CD8-positive, alpha-beta memory T cell (primary cell): Measurements from ENCODE around the gene CNGB1. TPM values are rescaled to one million over a fixed set of nuclear protein-coding genes. Genes with fewer than 3 reads are reported as not detected.
"Not testable (repeated sequence)": the region's sequence is repeated elsewhere in the genome, so short reads cannot be mapped to it uniquely, and the experiment has no call there.

Source experiments
- CTCF ChIA-PET: fragments of 350-600 bp; sonication (Branson Sonifier 250); formaldehyde crosslinking; loops from one replicate; lab custom pipeline; 2021; ENCODE audit warnings: antibody characterized with exemption; lab: Charles Lee
- POLR2A ChIA-PET: fragments of 350-600 bp; sonication (Branson Sonifier 250); formaldehyde crosslinking; loops from one replicate; lab custom pipeline; 2021; ENCODE audit warnings: antibody characterized with exemption; lab: Charles Lee
- DNase-seq, 5 donors: peaks; one replicate each; pipeline versions ENCODE4 v3.0.0 to v3.0.0-alpha.2; 2020 to 2022; ENCODE audit warnings: mixed read lengths in 1 of 5
- H3K27ac ChIP-seq: one replicate; pipeline ENCODE4 v1.7.0; 2013; ENCODE audit warnings: low read depth, mild to moderate bottlenecking, low read length, moderate library complexity
- H3K27me3 ChIP-seq: 2 replicates; pipeline ENCODE4 v1.7.0; 2013; ENCODE audit warnings: low read length, mild to moderate bottlenecking; ENCODE audit not compliant: insufficient read depth, poor library complexity, severe bottlenecking
- H3K36me3 ChIP-seq: 2 replicates; pipeline ENCODE4 v1.7.0; 2013; ENCODE audit warnings: mild to moderate bottlenecking, low read length, moderate library complexity; ENCODE audit not compliant: insufficient read depth
- H3K4me1 ChIP-seq: 2 replicates; pipeline ENCODE4 v1.7.0; 2013; ENCODE audit warnings: mild to moderate bottlenecking, low read length, moderate library complexity; ENCODE audit not compliant: insufficient read depth
- H3K4me3 ChIP-seq: 2 replicates; pipeline ENCODE4 v1.7.0; 2013; ENCODE audit warnings: mild to moderate bottlenecking, low read length
- H3K9me3 ChIP-seq: 2 replicates; pipeline ENCODE4 v1.7.0; 2013; ENCODE audit warnings: mild to moderate bottlenecking, low read length
- H3K27ac Mint-ChIP-seq, 8 donors: one replicate each; pipeline ENCODE4 v1.8.0; 2020 to 2021; ENCODE audit warnings: mixed read lengths in 8 of 8, mild to moderate bottlenecking in 6 of 8, inconsistent platforms in 3 of 8, moderate library complexity in 3 of 8
- H3K27me3 Mint-ChIP-seq, 2 donors: one replicate each; pipeline ENCODE4 v1.8.0; 2020 to 2021; ENCODE audit warnings: mixed read lengths in 2 of 2, mild to moderate bottlenecking in 1 of 2, moderate library complexity in 1 of 2
- H3K36me3 Mint-ChIP-seq, 3 donors: one replicate each; pipeline ENCODE4 v1.8.0; 2020 to 2021; ENCODE audit warnings: mixed read lengths in 3 of 3, inconsistent platforms in 1 of 3, mild to moderate bottlenecking in 1 of 3
- H3K4me1 Mint-ChIP-seq, 3 donors: one replicate each; pipeline ENCODE4 v1.8.0; 2020 to 2021; ENCODE audit warnings: mixed read lengths in 3 of 3, inconsistent platforms in 1 of 3, mild to moderate bottlenecking in 1 of 3
- H3K4me3 Mint-ChIP-seq, 7 donors: one replicate each; pipeline ENCODE4 v1.8.0; 2020 to 2021; ENCODE audit warnings: mixed read lengths in 7 of 7, mild to moderate bottlenecking in 6 of 7, moderate library complexity in 4 of 7, inconsistent platforms in 2 of 7
- H3K9me3 Mint-ChIP-seq, 5 donors: one replicate each; pipeline ENCODE4 v1.8.0; 2020 to 2022; ENCODE audit warnings: mixed read lengths in 5 of 5, mild to moderate bottlenecking in 3 of 5, moderate library complexity in 2 of 5, inconsistent platforms in 1 of 5
- polyA plus RNA-seq: library from polyadenylated mRNA; unstranded; fragments of 300-500 nt; fragmentation: Illumina TruSeq; gene quantifications from one replicate; pipeline ENCODE4 v1.2.3, GENCODE V29; 2021
- total RNA-seq, 2 experiments: library from RNA; stranded (reverse); gene quantifications; one replicate each; pipeline ENCODE4 v1.2.3, GENCODE V29; 2021

The CNGB1 gene
- total and polyA plus RNA-seq, 3 experiments from 2014 or later = not detected

- H3K36me3 ChIP-seq, H3K9me3 Mint-ChIP-seq, H3K4me3 ChIP-seq, H3K4me1 ChIP-seq, H3K4me3 Mint-ChIP-seq, H3K27me3 Mint-ChIP-seq, H3K27ac Mint-ChIP-seq, H3K27me3 ChIP-seq, H3K4me1 Mint-ChIP-seq, H3K27ac ChIP-seq, DNase-seq, POLR2A ChIA-PET, H3K36me3 Mint-ChIP-seq, H3K9me3 ChIP-seq: not testable (repeated sequence)
- CTCF ChIA-PET = interaction anchor here (1.2 kb wide), 1 partner anchor 51 kb away, joined by 4 read pairs; no protein-coding TSS in a partner anchor
These were observed 124.0 kb downstream of the CNGB1 start for GRCh38 chr16:57846931-57847330.

GRCh38 chr16:57846078-57846697 is 124.7 kb downstream of the CNGB1 start:
- no peak for DNase-seq
- Mint-ChIP-seq H3K4me3 (no peak overlapping the region), H3K27me3 (peaks cover 3 to 6% of the 10 kb centered on the region in 2 donors), H3K9me3 (no peaks in the 10 kb centered on the region), H3K36me3 (no peaks in the 10 kb centered on the region), H3K4me1 (no peaks in the 10 kb centered on the region), H3K27ac (peak overlapping the region in 2 of 8 donors; percentile 20 to 82)
- POLR2A ChIA-PET = no interaction called here
- Histone ChIP-seq H3K4me1 (no peaks in the 10 kb centered on the region), H3K27ac (no peak overlapping the region), H3K9me3 (no peaks in the 10 kb centered on the region), H3K4me3 (no peak overlapping the region), H3K27me3 (no peaks in the 10 kb centered on the region), H3K36me3 (no peaks in the 10 kb centered on the region)
- CTCF ChIA-PET = interaction anchor here (1.2 kb wide), 1 partner anchor 51 kb away, joined by 4 read pairs; no protein-coding TSS in a partner anchor

- Mint-ChIP-seq H3K9me3 (no peaks in the 10 kb centered on the region), H3K4me1 (no peaks in the 10 kb centered on the region), H3K36me3 (no peaks in the 10 kb centered on the region), H3K4me3 (no peak overlapping the region), H3K27me3 (peaks cover 0 to 3% of the 10 kb centered on the region in 2 donors), H3K27ac (no peak overlapping the region)
- Histone ChIP-seq H3K27ac (no peak overlapping the region), H3K4me1 (no peaks in the 10 kb centered on the region), H3K9me3 (no peaks in the 10 kb centered on the region), H3K27me3 (no peaks in the 10 kb centered on the region), H3K36me3 (no peaks in the 10 kb centered on the region), H3K4me3 (no peak overlapping the region)
- CTCF ChIA-PET = no interaction called here
- no peak for DNase-seq
- POLR2A ChIA-PET = no interaction called here
These were observed 125.8 kb downstream of the CNGB1 start for GRCh38 chr16:57845115-57845514.

GRCh38 chr16:57844416-57845030 is 126.4 kb downstream of the CNGB1 start:
- Histone ChIP-seq H3K27me3 (no peaks in the 10 kb centered on the region), H3K27ac (no peak overlapping the region), H3K4me1 (no peaks in the 10 kb centered on the region), H3K36me3 (no peaks in the 10 kb centered on the region), H3K4me3 (no peak overlapping the region), H3K9me3 (no peaks in the 10 kb centered on the region)
- Mint-ChIP-seq H3K36me3 (no peaks in the 10 kb centered on the region), H3K9me3 (no peaks in the 10 kb centered on the region), H3K27ac (no peak overlapping the region), H3K4me3 (no peak overlapping the region), H3K27me3 (peaks cover 0 to 3% of the 10 kb centered on the region in 2 donors), H3K4me1 (no peaks in the 10 kb centered on the region)
- no peak for DNase-seq
- ChIA-PET POLR2A (no interaction called here), CTCF (no interaction called here)

- H3K27ac ChIP-seq = no peak overlapping the region
- H3K27me3 Mint-ChIP-seq = peaks cover 0 to 3% of the 10 kb centered on the region in 2 donors
- H3K27ac Mint-ChIP-seq = no peak overlapping the region
- no peaks in the 10 kb centered on the region for H3K9me3 ChIP-seq
- no peaks in the 10 kb centered on the region for H3K4me1 Mint-ChIP-seq
- no peaks in the 10 kb centered on the region for H3K4me1 ChIP-seq
- no peak overlapping the region for H3K4me3 Mint-ChIP-seq
- no peaks in the 10 kb centered on the region for H3K36me3 Mint-ChIP-seq
- POLR2A ChIA-PET = no interaction called here
- no peaks in the 10 kb centered on the region for H3K9me3 Mint-ChIP-seq
- no peaks in the 10 kb centered on the region for H3K36me3 ChIP-seq
- DNase-seq = no peak
- no peaks in the 10 kb centered on the region for H3K27me3 ChIP-seq
- H3K4me3 ChIP-seq = no peak overlapping the region
- CTCF ChIA-PET = no interaction called here
These were observed 127.5 kb downstream of the CNGB1 start for GRCh38 chr16:57843400-57843799.

GRCh38 chr16:57842601-57843000 is 128.3 kb downstream of the CNGB1 start:
- H3K4me3 Mint-ChIP-seq = no peak overlapping the region
- Histone ChIP-seq H3K27ac (no peak overlapping the region), H3K36me3 (no peaks in the 10 kb centered on the region), H3K4me3 (no peak overlapping the region), H3K4me1 (no peaks in the 10 kb centered on the region), H3K27me3 (no peaks in the 10 kb centered on the region), H3K9me3 (no peaks in the 10 kb centered on the region)
- POLR2A ChIA-PET = no interaction called here
- no peaks in the 10 kb centered on the region for H3K9me3 Mint-ChIP-seq
- no peaks in the 10 kb centered on the region for H3K4me1 Mint-ChIP-seq
- no peaks in the 10 kb centered on the region for H3K36me3 Mint-ChIP-seq
- DNase-seq = no peak
- H3K27ac Mint-ChIP-seq = no peak overlapping the region
- peaks cover 0 to 3% of the 10 kb centered on the region in 2 donors for H3K27me3 Mint-ChIP-seq
- CTCF ChIA-PET = no interaction called here

GRCh38 chr16:57840833-57841232 is 130.1 kb downstream of the CNGB1 start:
- ChIA-PET CTCF (no interaction called here), POLR2A (no interaction called here)
- H3K4me3 Mint-ChIP-seq = no peak overlapping the region
- peaks cover 1 to 3% of the 10 kb centered on the region in 2 donors for H3K27me3 Mint-ChIP-seq
- no peaks in the 10 kb centered on the region for H3K27me3 ChIP-seq
- peak overlapping the region in 1 of 8 donors; percentile 8 for H3K27ac Mint-ChIP-seq
- H3K27ac ChIP-seq = no peak overlapping the region
- no peaks in the 10 kb centered on the region for H3K4me1 Mint-ChIP-seq
- H3K4me3 ChIP-seq = no peak overlapping the region
- H3K36me3 ChIP-seq = no peaks in the 10 kb centered on the region
- H3K9me3 ChIP-seq = no peaks in the 10 kb centered on the region
- H3K4me1 ChIP-seq = no peaks in the 10 kb centered on the region
- no peaks in the 10 kb centered on the region for H3K9me3 Mint-ChIP-seq
- DNase-seq = no peak
- H3K36me3 Mint-ChIP-seq = no peaks in the 10 kb centered on the region

- ChIA-PET POLR2A (no interaction called here), CTCF (interaction anchor here (1.0 kb wide), 1 partner anchor 20 kb away, joined by 3 read pairs; no protein-coding TSS in a partner anchor)
- Histone ChIP-seq H3K9me3 (no peaks in the 10 kb centered on the region), H3K36me3 (no peaks in the 10 kb centered on the region), H3K27me3 (no peaks in the 10 kb centered on the region), H3K27ac (no peak overlapping the region), H3K4me1 (no peaks in the 10 kb centered on the region), H3K4me3 (no peak overlapping the region)
- peaks cover 1 to 12% of the 10 kb centered on the region in 2 donors for H3K27me3 Mint-ChIP-seq
- no peak overlapping the region for H3K27ac Mint-ChIP-seq
- H3K4me1 Mint-ChIP-seq = no peaks in the 10 kb centered on the region
- H3K4me3 Mint-ChIP-seq = no peak overlapping the region
- DNase-seq = no peak
- H3K36me3 Mint-ChIP-seq = no peaks in the 10 kb centered on the region
- no peaks in the 10 kb centered on the region for H3K9me3 Mint-ChIP-seq
These were observed 132.8 kb downstream of the CNGB1 start for GRCh38 chr16:57838161-57838560.
